GM23338 (cell line): Measurements from ENCODE around the gene EFS. TPM values are rescaled to one million over a fixed set of nuclear protein-coding genes. Genes with fewer than 3 reads are reported as not detected.

Experiments used
- ATAC-seq: fragments of 200-7000 bp; cut with Tn5 transposase; 3 replicates; pipeline ENCODE4 v1.9.1; 2020
- DNase-seq: peaks from one replicate; pipeline ENCODE4 v3.0.0-alpha.2; 2015; ENCODE audit warnings: low spot score
- H2AFZ ChIP-seq: fragments of 200-600 bp; sonication (generic); 2 replicates; pipeline ENCODE4 v1.8.0; 2016; ENCODE audit warnings: antibody characterized with exemption, mild to moderate bottlenecking, moderate library complexity
- H3F3A ChIP-seq: fragments of 200-600 bp; sonication (generic); replicated peaks from 2 replicates; pipeline ENCODE4 v1.8.0; 2017; ENCODE audit warnings: antibody characterized with exemption, mixed run types, low read depth
- H3K27ac ChIP-seq: fragments of 200-600 bp; sonication (generic); 2 replicates; pipeline ENCODE4 v1.6.1; 2016; ENCODE audit warnings: low read depth
- H3K27me3 ChIP-seq: fragments of 200-600 bp; sonication (generic); 2 replicates; pipeline ENCODE4 v1.8.0; 2016; ENCODE audit warnings: mild to moderate bottlenecking, mixed run types, moderate library complexity; ENCODE audit not compliant: insufficient read depth
- H3K36me3 ChIP-seq: fragments of 200-600 bp; sonication (generic); 2 replicates; pipeline ENCODE4 v1.8.0; 2016; ENCODE audit warnings: mild to moderate bottlenecking; ENCODE audit not compliant: insufficient read depth
- H3K4me1 ChIP-seq: fragments of 200-600 bp; sonication (generic); 2 replicates; pipeline ENCODE4 v1.8.0; 2016; ENCODE audit warnings: mild to moderate bottlenecking, moderate library complexity; ENCODE audit not compliant: insufficient read depth
- H3K4me2 ChIP-seq: fragments of 200-600 bp; sonication (generic); 2 replicates; pipeline ENCODE4 v1.7.1; 2017; ENCODE audit warnings: mixed run types
- H3K4me3 ChIP-seq: fragments of 200-600 bp; sonication (generic); 2 replicates; pipeline ENCODE4 v1.6.1; 2016; ENCODE audit warnings: mixed run types
- H3K79me2 ChIP-seq: fragments of 200-600 bp; sonication (generic); replicated peaks from 2 replicates; pipeline ENCODE4 v1.8.0; 2017; ENCODE audit warnings: mild to moderate bottlenecking; ENCODE audit not compliant: insufficient read depth
- H3K9me2 ChIP-seq: fragments of 200-600 bp; sonication (generic); 2 replicates; pipeline ENCODE4 v1.8.0; 2017; ENCODE audit not compliant: insufficient read depth
- H4K20me1 ChIP-seq: fragments of 200-600 bp; sonication (generic); replicated peaks from 2 replicates; pipeline ENCODE4 v1.8.0; 2017; ENCODE audit warnings: mild to moderate bottlenecking; ENCODE audit not compliant: insufficient read depth
- H3K27ac Mint-ChIP-seq: 2 replicates; pipeline ENCODE4 v1.8.0; 2020; ENCODE audit warnings: inconsistent platforms, mild to moderate bottlenecking, moderate library complexity, mixed read lengths
- H3K27me3 Mint-ChIP-seq: 3 replicates; pipeline ENCODE4 v1.8.0; 2022; ENCODE audit warnings: low read depth, mild to moderate bottlenecking, moderate library complexity, mixed read lengths, inconsistent platforms; ENCODE audit not compliant: insufficient read depth, poor library complexity
- H3K36me3 Mint-ChIP-seq: 3 replicates; pipeline ENCODE4 v1.8.0; 2021; ENCODE audit warnings: low read depth, mild to moderate bottlenecking, inconsistent platforms, moderate library complexity, mixed read lengths
- H3K4me1 Mint-ChIP-seq: 3 replicates; pipeline ENCODE4 v1.8.0; 2020; ENCODE audit warnings: mild to moderate bottlenecking, inconsistent platforms, mixed read lengths
- H3K4me3 Mint-ChIP-seq: 3 replicates; pipeline ENCODE4 v1.8.0; 2021; ENCODE audit warnings: moderate library complexity, mild to moderate bottlenecking, inconsistent platforms, mixed read lengths
- H3K9me3 Mint-ChIP-seq: 3 replicates; pipeline ENCODE4 v1.8.0; 2020; ENCODE audit warnings: moderate library complexity, mild to moderate bottlenecking, inconsistent platforms, mixed read lengths
- CREB1 ChIP-seq: fragments of 250-450 bp; sonication (Bioruptor Pico); IDR thresholded peaks from 2 replicates; pipeline ENCODE4 v1.5.0; 2020; ENCODE audit warnings: low read depth, mild to moderate bottlenecking, moderate library complexity
- CTCF ChIP-seq, 2 experiments: fragments of 200-600 bp in 1 of 2; sonication (generic) in 1 of 2; conservative IDR thresholded peaks; 2 replicates each; pipeline versions ENCODE4 v1.5.1 to v1.6.1; 2016 to 2017; ENCODE audit warnings: antibody characterized with exemption in 2 of 2, low read depth in 2 of 2, mild to moderate bottlenecking in 2 of 2, moderate library complexity in 1 of 2
- ETS1 ChIP-seq: IDR thresholded peaks from 2 replicates; pipeline ENCODE4 v1.6.1; 2016; ENCODE audit warnings: antibody characterized with exemption
- EZH2 ChIP-seq: fragments of 200-600 bp; sonication (generic); IDR thresholded peaks from one replicate; pipeline ENCODE4 v1.8.0; 2017; ENCODE audit warnings: antibody characterized with exemption, mild to moderate bottlenecking, low read depth; ENCODE audit not compliant: unreplicated experiment
- EZH2phosphoT487 ChIP-seq: fragments of 200-600 bp; sonication (generic); IDR thresholded peaks from one replicate; pipeline ENCODE4 v1.8.1; 2018; ENCODE audit warnings: antibody characterized with exemption; ENCODE audit not compliant: unreplicated experiment
- JUNB ChIP-seq: IDR thresholded peaks from one replicate; pipeline ENCODE4 v1.6.1; 2016; ENCODE audit warnings: antibody characterized with exemption; ENCODE audit not compliant: unreplicated experiment
- NANOG ChIP-seq: IDR thresholded peaks from 2 replicates; pipeline ENCODE4 v1.6.1; 2016; ENCODE audit warnings: antibody characterized with exemption, borderline replicate concordance
- POLR2AphosphoS5 ChIP-seq: IDR thresholded peaks from 2 replicates; pipeline ENCODE4 v1.6.1; 2016; ENCODE audit warnings: antibody characterized with exemption, low read depth
- REST ChIP-seq: IDR thresholded peaks from one replicate; pipeline ENCODE4 v1.6.1; 2018; ENCODE audit warnings: antibody characterized with exemption; ENCODE audit not compliant: unreplicated experiment
- STAT1 ChIP-seq: IDR thresholded peaks from one replicate; pipeline ENCODE4 v1.6.1; 2016; ENCODE audit warnings: antibody characterized with exemption; ENCODE audit not compliant: unreplicated experiment
- ZNF114 ChIP-seq: fragments of 250-450 bp; sonication (Bioruptor Pico); IDR thresholded peaks from 2 replicates; pipeline ENCODE4 v1.5.0; 2020; ENCODE audit warnings: mild to moderate bottlenecking, moderate library complexity
- ZNF331 ChIP-seq: fragments of 250-450 bp; sonication (Bioruptor Pico); IDR thresholded peaks from 2 replicates; pipeline ENCODE4 v1.5.0; 2020; ENCODE audit warnings: low read depth, mild to moderate bottlenecking, moderate library complexity
- ZNF462 ChIP-seq: fragments of 250-450 bp; sonication (Bioruptor Pico); IDR thresholded peaks from 2 replicates; pipeline ENCODE4 v1.5.0; 2020; ENCODE audit warnings: mild to moderate bottlenecking, moderate library complexity
- polyA plus RNA-seq: library from polyadenylated mRNA; unstranded; fragments of >200 nt; fragmentation: Nextera tagmentation; extraction: Ambion mirVana; gene quantifications from 2 replicates; pipeline ENCODE4 v1.2.1, GENCODE V29; 2016
- total RNA-seq: library from RNA; depleted of rRNA; stranded (reverse); fragments of >200 nt; shearing (Covaris generic); gene quantifications from 2 replicates; pipeline ENCODE4 v1.2.3, GENCODE V29; 2014

The EFS gene
- total and polyA plus RNA-seq, 2 experiments from 2014 or later: 5.1 to 18.9 TPM

- peaks cover 23% of the 10 kb centered on the region for H3K27me3 Mint-ChIP-seq
- TF ChIP-seq EZH2phosphoT487 (no peak), CREB1 (CRISPR knock-in tag) (no peak), EZH2 (no peak), JUNB (no peak), REST (no peak), CTCF (conservative IDR thresholded peaks at IDR 0.05; ENCODE audit: low read depth in 2 of 2) (no peak), STAT1 (no peak), ZNF331 (CRISPR knock-in tag) (no peak), POLR2AphosphoS5 (no peak), ZNF462 (no peak), ZNF114 (no peak), NANOG (no peak), ETS1 (no peak)
- DNase-seq: no peak
Observed at GRCh38 chr14:23406725-23407355, 41.9 kb upstream of the EFS start.

More at GRCh38 chr14:23406725-23407355, 41.9 kb upstream of the EFS start:
- H3K27ac ChIP-seq: no peak overlapping the region
- H4K20me1 ChIP-seq: no peaks in the 10 kb centered on the region
- H3K9me2 ChIP-seq: no peaks in the 10 kb centered on the region
- Mint-ChIP-seq H3K36me3 (no peaks in the 10 kb centered on the region; the same call in 2 of the 3 replicates), H3K4me1 (peaks cover 6% of the 10 kb centered on the region; the same call in 2 of the 3 replicates), H3K27ac (no peak overlapping the region), H3K4me3 (no peak overlapping the region; the same call in 2 of the 3 replicates), H3K9me3 (no peaks in the 10 kb centered on the region; the same call in 2 of the 3 replicates)
- no peaks in the 10 kb centered on the region for H3K79me2 ChIP-seq
- no peaks in the 10 kb centered on the region for H3K36me3 ChIP-seq
- H3F3A ChIP-seq: no peaks in the 10 kb centered on the region
- no peaks in the 10 kb centered on the region for H3K4me1 ChIP-seq
- H3K4me3 ChIP-seq: no peak overlapping the region
- ATAC-seq: no peak
- no peak overlapping the region for H2AFZ ChIP-seq
- no peaks in the 10 kb centered on the region for H3K27me3 ChIP-seq
- H3K4me2 ChIP-seq: no peak overlapping the region
